NB4 (cell line): ENCODE data around the gene ZNF66.

Source experiments
- CTCF ChIP-seq: IDR thresholded peaks from one replicate; pipeline ENCODE4 v1.5.1; 2012; ENCODE audit warnings: low read depth, low read length
- MAX ChIP-seq: IDR thresholded peaks from 2 replicates; pipeline ENCODE4 v1.6.1; 2011; ENCODE audit warnings: low read depth, low read length
- MYC ChIP-seq: IDR thresholded peaks from 2 replicates; pipeline ENCODE4 v1.6.1; 2011; ENCODE audit warnings: low read depth, low read length
- POLR2A ChIP-seq: IDR thresholded peaks from 2 replicates; pipeline ENCODE4 v1.6.1; 2011; ENCODE audit warnings: mild to moderate bottlenecking; ENCODE audit not compliant: insufficient read length; ENCODE audit errors: extremely low read depth

- TF ChIP-seq POLR2A (no peak), CTCF (no peak), MAX (no peak), MYC (no peak)
These were observed 64.3 kb downstream of the ZNF66 start for GRCh38 chr19:20840371-20840770.
